NOMO-1 (cell line): Measurements from ENCODE around the gene MXD4.

Source experiments
- DNase-seq, 2 experiments: peaks; one replicate each; lab custom pipeline; 2025; ENCODE audit not compliant: unreplicated experiment in 2 of 2; lab: John Stamatoyannopoulos, UW

MXD4 gene

GRCh38 chr4:2292646-2293108 lies 30.8 kb upstream of the MXD4 start:
- DNase-seq = no peak

GRCh38 chr4:2291705-2292645 lies 30.1 kb upstream of the MXD4 start:
- DNase-seq = no peak

GRCh38 chr4:2290974-2291704 lies 29.2 kb upstream of the MXD4 start:
- DNase-seq = no peak

- no peak for DNase-seq
Measured at GRCh38 chr4:2290488-2290887, 28.6 kb upstream of the MXD4 start.

GRCh38 chr4:2289955-2290333 lies 28.0 kb upstream of the MXD4 start:
- no peak for DNase-seq

- no peak for DNase-seq
Measured at GRCh38 chr4:2289311-2289954, 27.5 kb upstream of the MXD4 start.

- DNase-seq = no peak
Measured at GRCh38 chr4:2288051-2288541, 26.2 kb upstream of the MXD4 start.

GRCh38 chr4:2287594-2287915 lies 25.6 kb upstream of the MXD4 start:
- no peak for DNase-seq

- DNase-seq = no peak
Measured at GRCh38 chr4:2286904-2287593, 25.1 kb upstream of the MXD4 start.

GRCh38 chr4:2285613-2286381 lies 23.9 kb upstream of the MXD4 start:
- DNase-seq = no peak

GRCh38 chr4:2284934-2285612 lies 23.2 kb upstream of the MXD4 start:
- no peak for DNase-seq

GRCh38 chr4:2284161-2284933 lies 22.4 kb upstream of the MXD4 start:
- DNase-seq = no peak

GRCh38 chr4:2283199-2283711 lies 21.3 kb upstream of the MXD4 start:
- no peak for DNase-seq

- no peak for DNase-seq
Measured at GRCh38 chr4:2281575-2282343, 19.9 kb upstream of the MXD4 start.

- no peak for DNase-seq
Measured at GRCh38 chr4:2280531-2281300, 18.8 kb upstream of the MXD4 start.

- no peak for DNase-seq
Measured at GRCh38 chr4:2277956-2278355, 16.0 kb upstream of the MXD4 start.
